Activated CD4-positive, alpha-beta T cell treated with anti-CD3 and anti-CD28 coated beads, Interleukin-2, amount 50 U/mL, for 4 hours (primary cell): ENCODE measurements around the gene FRYL.
"Not testable (repeated sequence)": the region's sequence is repeated elsewhere in the genome, so short reads cannot be mapped to it uniquely, and the experiment has no call there.

ENCODE experiments used
- DNase-seq, 2 experiments: peaks; one replicate each; pipeline ENCODE4 v3.0.0-alpha.2; 2020

FRYL gene

GRCh38 chr4:48653217-48654014 lies 126.7 kb downstream of the FRYL start:
- peak; percentile 63 to 67 for DNase-seq

DNA sequence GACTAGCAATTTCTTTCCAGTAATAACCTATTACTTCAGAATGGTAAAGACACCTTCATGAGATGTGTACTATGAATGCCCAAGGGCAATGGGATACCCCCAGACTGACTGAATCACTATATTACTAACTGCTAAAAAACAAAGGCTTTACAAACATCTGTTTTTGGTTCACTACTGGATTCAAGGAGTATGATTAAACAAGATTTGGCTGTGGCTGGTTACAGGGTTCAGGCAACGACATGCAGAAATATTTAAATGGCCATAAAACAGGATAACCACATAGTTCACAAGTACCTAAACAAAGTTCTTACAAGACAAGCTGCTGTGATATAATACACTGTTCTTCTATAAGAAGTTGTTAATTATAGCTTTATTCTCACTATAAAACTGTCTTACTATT lies 128.2 kb downstream of the FRYL start:
- no peak for DNase-seq

DNA sequence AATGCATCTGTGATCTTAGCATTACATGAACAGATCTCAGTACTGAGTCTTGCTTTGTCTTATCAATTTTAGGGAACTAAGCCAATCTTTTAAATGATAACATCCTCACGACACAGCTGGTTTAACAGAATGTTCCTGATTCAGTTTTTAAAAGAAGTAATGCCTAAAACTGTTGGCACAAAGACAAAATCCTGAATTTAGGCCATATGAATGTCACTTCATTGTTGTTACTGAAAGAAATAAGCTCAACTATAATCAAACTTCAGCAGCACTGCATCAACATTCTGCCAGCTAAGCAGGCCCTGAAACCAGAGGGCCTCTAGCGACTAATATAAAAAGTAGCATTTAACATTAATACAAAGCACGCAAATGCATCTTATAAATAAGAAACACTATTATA lies 130.6 kb downstream of the FRYL start:
- DNase-seq, result no peak

- no peak for DNase-seq
Observed at GRCh38 chr4:48645225-48645794, 134.8 kb downstream of the FRYL start.

- no peak for DNase-seq
Observed at GRCh38 chr4:48642421-48643374, 137.4 kb downstream of the FRYL start.

- DNase-seq, result no peak
Observed at GRCh38 chr4:48641401-48641800, 138.7 kb downstream of the FRYL start.

DNA sequence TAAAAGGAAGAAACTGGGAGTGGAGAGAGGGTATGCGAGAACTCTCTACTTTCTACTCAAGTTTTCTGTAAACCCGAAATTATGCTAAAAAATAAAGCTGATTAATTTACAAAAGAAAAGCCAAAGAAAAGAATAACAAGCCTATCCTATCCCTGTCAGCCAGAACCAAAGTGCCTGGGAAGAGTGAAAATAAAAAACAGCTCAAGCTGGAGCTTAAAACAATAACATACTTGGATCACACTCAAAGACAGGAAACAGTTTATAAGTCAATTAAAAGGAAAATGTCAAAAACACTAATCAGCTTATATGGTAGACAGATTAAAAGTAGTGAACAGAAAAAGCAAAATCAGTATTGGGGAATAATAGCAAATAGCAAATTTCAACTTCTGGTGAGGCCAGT lies 139.4 kb downstream of the FRYL start:
- no peak for DNase-seq

GRCh38 chr4:48640225-48640624 lies 139.9 kb downstream of the FRYL start:
- DNase-seq, result no peak

DNA sequence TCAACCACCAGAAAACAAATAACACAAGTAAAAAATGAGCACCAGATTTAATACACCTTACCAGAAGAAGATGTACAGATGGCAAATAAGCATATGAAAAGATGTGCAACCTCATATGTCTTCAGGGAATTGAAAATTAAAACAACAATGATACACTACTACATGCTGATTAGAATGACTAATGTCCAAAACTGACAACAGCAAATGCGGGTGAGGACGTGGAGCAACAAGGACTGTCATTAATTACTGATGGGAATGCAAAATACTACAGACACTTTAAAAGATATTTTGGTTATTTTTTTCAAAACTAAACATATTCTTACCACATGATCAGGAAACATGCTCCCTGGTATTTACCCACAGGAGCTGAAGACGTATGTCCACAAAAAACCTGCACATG lies 140.3 kb downstream of the FRYL start:
- no peak for DNase-seq

DNA sequence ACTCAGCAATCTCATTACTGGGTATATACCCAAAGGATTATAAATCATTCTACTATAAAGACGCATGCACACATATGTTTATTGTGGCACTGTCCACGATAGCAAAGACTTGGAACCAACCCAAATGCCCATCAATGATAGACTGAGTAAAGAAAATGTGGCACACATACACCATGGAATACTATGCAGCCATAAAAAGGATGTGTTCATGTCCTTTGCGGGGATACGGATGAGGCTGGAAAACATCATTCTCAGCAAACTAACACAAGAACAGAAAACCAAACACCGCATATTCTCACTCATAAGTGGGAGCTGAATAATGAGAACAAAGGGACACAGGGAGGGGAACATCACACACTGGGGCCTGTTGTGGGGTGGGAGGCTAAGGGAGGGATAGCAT lies 141.5 kb downstream of the FRYL start:
- not testable (repeated sequence) for DNase-seq

GRCh38 chr4:48636911-48637310 lies 143.2 kb downstream of the FRYL start:
- DNase-seq, result no peak

DNA sequence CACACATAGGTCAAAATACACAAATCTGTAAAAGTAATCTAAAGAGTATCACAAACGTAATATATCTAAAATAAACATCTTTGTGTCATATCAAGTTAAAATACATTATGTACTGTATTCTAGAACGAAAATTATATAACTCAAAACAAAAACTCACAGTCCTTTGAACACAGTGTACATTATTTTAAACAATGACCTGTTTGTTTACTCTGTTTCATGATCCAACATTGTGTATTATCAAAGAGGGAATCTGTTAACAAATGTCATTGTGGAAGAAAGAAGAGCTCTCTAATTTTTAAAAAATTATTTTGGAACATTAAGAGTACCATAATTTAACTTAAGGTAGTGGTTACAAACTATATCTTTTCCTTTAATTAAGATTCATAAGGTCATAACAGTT lies 144.1 kb downstream of the FRYL start:
- no peak for DNase-seq

DNA sequence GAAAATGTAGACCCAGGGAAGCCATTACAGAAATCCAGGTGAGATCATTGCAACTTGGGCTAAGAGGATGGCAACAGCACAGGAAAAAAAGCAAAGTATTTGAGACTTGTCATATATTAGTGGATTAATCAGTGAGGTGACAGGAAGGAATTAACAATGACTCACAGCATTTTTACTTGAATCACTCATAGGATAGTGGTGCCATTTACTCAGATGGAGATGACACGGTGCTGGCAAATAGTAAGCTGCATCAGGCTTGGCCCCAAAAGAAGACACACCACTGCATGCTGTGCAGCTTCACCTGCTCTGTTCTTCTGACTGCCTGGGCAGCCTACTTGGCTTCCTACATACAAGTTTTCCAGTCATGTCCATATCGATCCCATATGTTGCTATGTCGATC lies 144.8 kb downstream of the FRYL start:
- peak; percentile 3 to 7 for DNase-seq

DNA sequence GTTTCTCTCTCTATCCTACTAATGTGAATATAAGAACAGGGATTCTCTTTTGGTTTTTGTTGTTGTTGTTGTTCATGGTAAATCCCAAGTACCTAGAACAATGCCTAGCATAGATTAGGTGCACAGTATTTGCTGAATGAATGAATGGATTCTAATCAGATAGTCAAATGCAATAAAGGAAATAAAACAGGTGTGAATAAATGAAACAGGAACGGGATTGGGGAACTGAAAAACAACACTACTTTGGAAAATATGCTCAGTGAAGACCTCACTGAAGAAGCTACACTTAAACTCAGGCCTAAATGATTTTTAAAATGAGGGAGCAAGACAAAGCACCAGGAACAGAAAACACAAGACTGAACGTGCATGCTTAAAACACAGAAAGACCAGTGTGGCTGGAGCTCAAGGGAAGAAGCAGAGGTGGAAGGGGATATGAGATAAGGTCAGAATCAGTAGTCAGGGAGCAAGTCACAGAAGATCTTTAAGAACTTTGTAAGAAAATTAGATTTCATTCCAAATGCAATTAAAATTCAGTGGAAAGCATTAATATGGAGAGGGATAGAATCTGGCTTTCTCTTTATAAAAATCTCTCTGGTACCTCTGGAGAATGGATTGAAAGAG lies 145.3 kb downstream of the FRYL start:
- DNase-seq, result no peak

- DNase-seq, result no peak
Observed at GRCh38 chr4:48633657-48634056, 146.4 kb downstream of the FRYL start.

DNA sequence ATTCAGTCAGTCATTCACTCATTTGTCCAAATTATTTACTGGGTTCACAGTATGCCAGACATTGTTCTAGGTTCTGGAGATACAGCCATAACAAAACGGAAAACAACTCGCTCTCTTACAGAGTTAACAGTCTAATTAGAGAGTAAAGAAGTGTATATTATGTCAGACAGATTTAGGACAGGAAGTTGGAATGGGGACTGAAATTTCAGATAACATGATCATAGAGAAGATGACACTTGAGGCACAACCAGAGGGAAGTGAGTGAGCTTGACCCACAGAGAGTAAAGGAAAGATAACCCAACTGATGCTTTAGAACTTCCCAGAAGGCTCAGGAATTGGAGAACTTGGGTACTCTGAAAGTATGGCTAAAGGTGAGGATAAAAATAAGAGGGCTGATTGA lies 150.6 kb downstream of the FRYL start:
- DNase-seq, result no peak

- DNase-seq, result no peak
Observed at GRCh38 chr4:48623182-48623780, 156.8 kb downstream of the FRYL start.

GRCh38 chr4:48620831-48621230 lies 159.2 kb downstream of the FRYL start:
- DNase-seq, result no peak

DNA sequence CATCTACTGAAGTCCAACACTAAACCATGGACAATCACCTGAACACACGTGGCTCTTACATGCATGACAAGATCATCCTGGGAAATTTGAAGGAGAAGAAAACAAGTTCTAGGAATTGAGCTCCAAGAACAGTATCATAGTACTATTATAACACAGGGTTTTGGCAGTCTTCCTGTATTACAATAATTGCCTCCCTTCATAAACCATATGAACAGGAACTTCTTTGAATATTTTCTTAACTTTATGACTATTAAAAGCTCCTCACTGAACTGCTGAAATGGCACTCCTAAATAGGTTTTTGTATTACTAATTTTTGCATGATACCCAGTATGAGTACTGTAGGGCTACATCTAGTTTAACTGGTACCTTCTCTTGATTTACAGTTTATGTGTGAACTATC lies 160.0 kb downstream of the FRYL start:
- DNase-seq, result no peak

DNA sequence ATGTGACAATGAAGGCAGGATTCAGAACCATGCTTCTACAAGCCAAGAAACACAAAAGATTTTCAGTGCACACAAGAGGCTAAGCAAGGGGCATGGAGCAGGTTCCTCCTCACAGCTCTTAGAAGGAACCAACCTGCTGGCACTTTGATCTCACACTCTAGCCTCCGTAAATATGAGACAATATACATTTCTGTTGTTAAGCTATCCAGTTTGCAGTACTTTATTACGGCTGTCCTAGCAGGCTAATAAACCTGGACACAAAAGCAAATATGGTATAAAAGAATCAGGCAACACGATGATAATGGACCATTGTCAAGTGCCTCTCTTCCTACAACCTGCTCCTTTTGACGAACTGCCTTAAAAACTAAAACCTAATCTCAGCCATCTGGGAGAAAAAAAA lies 175.6 kb downstream of the FRYL start:
- no peak for DNase-seq

GRCh38 chr4:48604041-48604440 lies 176.0 kb downstream of the FRYL start:
- no peak for DNase-seq

- DNase-seq, result no peak
Observed at GRCh38 chr4:48603366-48604003, 176.6 kb downstream of the FRYL start.
